ENCODE data around the gene SNCAIP. TPM values are rescaled to one million over a fixed set of nuclear protein-coding genes. Genes with fewer than 3 reads are reported as not detected.
"Not testable (repeated sequence)": the region's sequence is repeated elsewhere in the genome, so short reads cannot be mapped to it uniquely, and the experiment has no call there.

Gene SNCAIP
- polyA plus RNA-seq, 1 experiment, result 1.5 TPM

GRCh38 chr5:122375801-122376200, 63.8 kb downstream of the SNCAIP start:
- ChIA-PET POLR2A (no interaction called here), CTCF (no interaction called here)
- Histone ChIP-seq H3K4me3 (ENCODE audit: low read depth, low read length) (no peak overlapping the region), H3K36me3 (ENCODE audit: control insufficient read depth, insufficient read depth, low read length) (no peaks in the 10 kb centered on the region), H3K27me3 (ENCODE audit: control insufficient read depth, insufficient read depth, low read length) (no peaks in the 10 kb centered on the region)
- TF ChIP-seq CTCF (IDR thresholded peaks at IDR 0.05; ENCODE audit: insufficient read depth, low read depth, low read length), result no peak
- no peak for DNase-seq (ENCODE audit: low read depth)

GRCh38 chr5:122376250-122376649, 64.2 kb downstream of the SNCAIP start:
- TF ChIP-seq CTCF (IDR thresholded peaks at IDR 0.05; ENCODE audit: insufficient read depth, low read depth, low read length), result no peak
- ChIA-PET CTCF (no interaction called here), POLR2A (no interaction called here)
- no peak for DNase-seq (ENCODE audit: low read depth)
- Histone ChIP-seq H3K36me3 (ENCODE audit: control insufficient read depth, insufficient read depth, low read length) (no peaks in the 10 kb centered on the region), H3K4me3 (ENCODE audit: low read depth, low read length) (no peak overlapping the region), H3K27me3 (ENCODE audit: control insufficient read depth, insufficient read depth, low read length) (no peaks in the 10 kb centered on the region)

GRCh38 chr5:122377026-122377425, 65.0 kb downstream of the SNCAIP start:
- ChIA-PET POLR2A (no interaction called here), CTCF (no interaction called here)
- Histone ChIP-seq H3K4me3 (ENCODE audit: low read depth, low read length) (no peak overlapping the region), H3K27me3 (ENCODE audit: control insufficient read depth, insufficient read depth, low read length) (no peaks in the 10 kb centered on the region), H3K36me3 (ENCODE audit: control insufficient read depth, insufficient read depth, low read length) (no peaks in the 10 kb centered on the region)
- TF ChIP-seq CTCF (IDR thresholded peaks at IDR 0.05; ENCODE audit: insufficient read depth, low read depth, low read length), result no peak
- no peak for DNase-seq (ENCODE audit: low read depth)

- H3K27me3 ChIP-seq (ENCODE audit: control insufficient read depth, insufficient read depth, low read length); POLR2A ChIA-PET; CTCF ChIA-PET; H3K36me3 ChIP-seq (ENCODE audit: control insufficient read depth, insufficient read depth, low read length); DNase-seq (ENCODE audit: low read depth); H3K4me3 ChIP-seq (ENCODE audit: low read depth, low read length): not testable (repeated sequence)
These were observed 70.9 kb downstream of the SNCAIP start for GRCh38 chr5:122382938-122383337.

GRCh38 chr5:122384739-122385235, 72.8 kb downstream of the SNCAIP start:
- TF ChIP-seq CTCF (IDR thresholded peaks at IDR 0.05; ENCODE audit: insufficient read depth, low read depth, low read length), result no peak
- Histone ChIP-seq H3K27me3 (ENCODE audit: control insufficient read depth, insufficient read depth, low read length) (no peaks in the 10 kb centered on the region), H3K4me3 (ENCODE audit: low read depth, low read length) (no peak overlapping the region), H3K36me3 (ENCODE audit: control insufficient read depth, insufficient read depth, low read length) (no peaks in the 10 kb centered on the region)
- CTCF ChIA-PET, result no interaction called here
- DNase-seq (ENCODE audit: low read depth), result no peak
- POLR2A ChIA-PET, result no interaction called here

GRCh38 chr5:122385286-122385685, 73.2 kb downstream of the SNCAIP start:
- Histone ChIP-seq H3K27me3 (ENCODE audit: control insufficient read depth, insufficient read depth, low read length) (no peaks in the 10 kb centered on the region), H3K4me3 (ENCODE audit: low read depth, low read length) (no peak overlapping the region), H3K36me3 (ENCODE audit: control insufficient read depth, insufficient read depth, low read length) (no peaks in the 10 kb centered on the region)
- ChIA-PET CTCF (no interaction called here), POLR2A (no interaction called here)
- TF ChIP-seq CTCF (IDR thresholded peaks at IDR 0.05; ENCODE audit: insufficient read depth, low read depth, low read length), result no peak
- DNase-seq (ENCODE audit: low read depth), result no peak

Measured in BJ (cell line).